Activated effector memory CD4-positive, alpha-beta T cell treated with Interleukin-2 at 50 U/mL for 16 hours (primary cell): ENCODE measurements around the gene TMEFF2.

Experiments used
- DNase-seq: peaks from one replicate; pipeline ENCODE4 v3.0.0-alpha.2; 2020

Gene TMEFF2

GRCh38 chr2:192059266-192059665, 135.5 kb downstream of the TMEFF2 start:
- no peak for DNase-seq

- DNase-seq = no peak
Measured at GRCh38 chr2:192053921-192054320, 140.8 kb downstream of the TMEFF2 start.

- DNase-seq = no peak
Measured at GRCh38 chr2:192051533-192051932, 143.2 kb downstream of the TMEFF2 start.

DNA sequence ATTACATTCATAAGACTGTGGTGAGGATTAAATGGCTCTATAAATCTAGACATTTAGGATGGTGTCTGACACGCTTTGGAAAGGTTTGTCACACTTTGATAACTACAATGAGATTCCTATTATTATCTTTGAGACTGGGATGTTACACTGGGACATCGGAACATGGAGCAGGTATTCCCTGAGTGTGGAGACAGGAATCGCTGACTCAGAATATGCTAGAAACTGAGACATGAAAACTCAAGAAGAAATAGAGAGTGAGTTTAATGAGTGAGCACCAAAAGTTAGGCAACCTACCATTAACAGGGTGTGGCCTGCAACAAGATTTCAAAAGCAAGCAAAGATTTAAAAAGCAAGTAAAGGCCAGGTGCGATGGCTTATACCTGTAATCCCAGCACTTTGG, 145.4 kb downstream of the TMEFF2 start:
- DNase-seq = no peak

GRCh38 chr2:192047315-192048107, 147.2 kb downstream of the TMEFF2 start:
- DNase-seq = no peak

DNA sequence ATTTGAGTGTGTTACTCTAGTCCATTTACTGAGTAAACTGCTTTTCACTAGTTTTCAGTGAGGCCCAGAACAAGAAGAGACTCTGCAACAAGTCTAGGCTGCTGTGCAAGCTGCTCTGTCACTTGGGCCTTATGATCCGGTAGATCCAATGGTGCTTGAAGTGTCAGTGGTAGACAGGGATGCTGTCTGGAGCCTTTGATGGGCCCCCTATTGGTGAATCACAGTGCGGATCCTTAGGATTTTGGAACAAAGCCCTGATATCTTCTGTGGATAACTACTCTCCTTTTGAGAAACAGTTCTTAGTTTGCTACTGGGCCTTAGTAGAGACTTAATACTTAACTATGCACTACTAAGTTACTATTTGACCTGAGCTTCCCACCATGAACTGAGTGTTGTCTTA, 150.2 kb downstream of the TMEFF2 start:
- DNase-seq = no peak

- no peak for DNase-seq
Measured at GRCh38 chr2:192043216-192043870, 151.4 kb downstream of the TMEFF2 start.

DNA sequence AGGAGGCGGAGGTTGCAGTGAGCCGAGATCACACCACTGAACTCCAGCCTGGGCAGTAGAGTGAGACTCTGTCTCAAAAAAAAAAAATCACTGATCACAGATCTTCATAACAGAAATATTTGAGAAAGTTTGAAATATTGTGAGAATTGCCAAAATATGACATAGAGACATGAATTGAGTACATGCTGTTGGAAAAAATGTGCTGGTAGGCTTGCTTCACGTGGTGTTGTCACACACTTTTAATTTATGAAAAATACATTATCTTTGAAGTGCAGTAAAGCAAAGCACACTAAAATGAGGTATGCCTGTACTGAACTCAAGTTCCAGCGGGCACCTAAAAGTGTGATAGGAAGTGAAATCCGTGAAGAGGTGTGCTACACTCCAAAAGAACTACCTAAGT, 152.6 kb downstream of the TMEFF2 start:
- DNase-seq = no peak

DNA sequence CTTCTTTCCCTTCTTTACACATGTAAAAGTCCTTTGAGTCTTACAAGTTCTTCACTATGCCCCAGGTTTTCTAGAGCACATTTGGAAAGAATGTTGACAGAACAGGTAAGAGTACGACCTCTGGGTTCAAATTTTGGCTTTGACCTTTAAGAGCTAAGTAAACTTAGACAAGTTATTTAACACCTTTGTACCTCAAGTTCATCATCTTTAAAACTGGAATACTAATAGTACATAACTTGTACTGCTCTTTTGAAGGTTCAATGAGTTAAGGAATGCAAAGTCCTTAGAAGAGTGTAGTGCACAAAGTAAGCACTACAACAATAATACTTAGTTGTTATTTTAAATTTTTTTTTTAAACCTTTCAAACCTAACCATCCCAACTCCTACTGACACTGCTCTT, 156.6 kb downstream of the TMEFF2 start:
- no peak for DNase-seq

DNA sequence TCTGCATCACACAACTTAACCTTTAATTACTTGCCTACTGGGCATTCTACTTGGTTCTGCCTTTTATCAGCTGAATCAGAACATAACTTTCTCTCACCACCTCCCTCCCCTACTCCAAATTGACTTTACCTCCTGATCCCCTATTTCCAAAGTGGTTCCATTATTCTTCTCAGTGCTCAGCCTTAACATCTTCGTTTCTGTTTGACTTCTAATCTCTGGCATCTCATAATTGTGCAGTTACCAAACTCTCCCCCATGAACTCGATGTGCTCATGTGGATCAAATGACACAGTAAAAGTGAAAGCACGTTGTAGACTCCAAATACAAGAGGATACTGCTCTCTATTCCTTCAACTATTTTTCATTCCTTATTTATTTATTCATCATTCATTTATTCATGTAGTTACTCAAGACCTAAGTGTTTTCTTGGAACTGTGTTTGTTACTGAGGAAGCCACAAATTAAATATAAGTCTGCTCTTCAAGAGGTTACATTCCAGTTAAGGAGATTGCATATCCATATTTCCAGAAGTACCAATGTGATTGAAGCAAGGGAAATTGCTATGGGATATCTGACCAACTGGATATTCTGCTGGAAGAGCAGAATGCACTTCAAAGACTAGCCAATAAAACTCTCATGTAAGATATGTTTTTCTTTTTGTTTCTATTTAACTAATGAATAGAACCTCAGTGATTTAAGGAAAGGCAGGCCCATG, 158.8 kb downstream of the TMEFF2 start:
- DNase-seq = no peak

DNA sequence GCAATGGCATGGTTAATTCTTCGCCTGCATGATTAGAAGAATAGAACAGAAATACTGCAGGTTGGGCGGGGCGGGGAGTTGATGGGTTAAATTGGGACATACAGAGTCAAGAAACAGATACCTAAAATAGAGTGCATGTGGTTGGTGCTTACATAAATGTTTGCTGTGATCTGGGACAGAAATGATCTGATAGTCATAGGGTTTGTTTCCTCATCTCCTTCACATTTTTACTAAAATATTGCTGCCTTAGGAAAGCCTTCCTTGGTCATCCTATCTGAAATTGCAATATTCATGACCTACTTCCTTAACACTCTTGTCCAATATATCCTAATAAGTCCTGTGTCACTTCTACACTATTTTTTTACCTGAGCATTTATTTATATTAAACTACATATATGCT, 163.9 kb downstream of the TMEFF2 start:
- no peak for DNase-seq

GRCh38 chr2:192030289-192030688, 164.4 kb downstream of the TMEFF2 start:
- DNase-seq = no peak

- no peak for DNase-seq
Measured at GRCh38 chr2:192029089-192029488, 165.6 kb downstream of the TMEFF2 start.

- no peak for DNase-seq
Measured at GRCh38 chr2:192026825-192027120, 168.0 kb downstream of the TMEFF2 start.

GRCh38 chr2:192026059-192026824, 168.5 kb downstream of the TMEFF2 start:
- no peak for DNase-seq

GRCh38 chr2:192025637-192026036, 169.1 kb downstream of the TMEFF2 start:
- DNase-seq = no peak

GRCh38 chr2:192023006-192023405, 171.7 kb downstream of the TMEFF2 start:
- no peak for DNase-seq

DNA sequence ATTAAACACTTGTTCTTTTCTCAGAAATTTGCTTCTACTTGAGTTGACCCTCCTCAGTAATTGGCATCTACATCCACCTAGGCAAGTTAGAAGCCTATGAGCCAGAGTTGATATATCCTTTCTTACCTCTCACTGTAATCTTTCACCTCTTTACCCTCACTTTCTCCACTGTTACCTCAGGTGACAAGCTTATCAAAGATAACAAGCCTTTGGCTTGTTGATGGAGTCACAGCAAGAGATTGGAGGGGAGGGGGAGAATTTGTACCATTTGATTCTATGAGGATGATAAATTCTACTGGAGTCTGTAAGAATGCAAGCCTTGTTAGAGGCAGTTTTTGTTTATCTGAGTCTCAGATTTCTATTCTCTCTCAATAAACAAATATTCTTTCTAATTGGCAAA, 176.9 kb downstream of the TMEFF2 start:
- no peak for DNase-seq

DNA sequence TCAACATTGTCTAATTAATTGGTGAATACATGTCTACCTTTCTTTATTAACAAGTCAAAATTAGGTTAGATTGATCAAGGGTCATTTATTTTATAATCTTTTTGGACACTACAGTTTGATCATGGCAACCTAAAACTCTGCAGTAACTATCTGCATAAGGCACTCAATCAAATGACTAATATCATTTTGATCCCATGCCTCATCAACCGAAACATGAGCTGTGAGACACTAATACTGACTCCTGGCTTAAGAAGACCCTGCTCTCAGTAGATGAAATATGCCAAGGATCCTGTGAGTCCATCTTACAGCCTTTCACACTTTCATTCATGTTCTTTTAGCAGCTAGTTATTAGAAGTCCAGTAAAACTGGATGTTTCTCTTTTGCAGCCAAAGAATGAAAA, 178.5 kb downstream of the TMEFF2 start:
- no peak for DNase-seq

GRCh38 chr2:192013211-192013610, 181.5 kb downstream of the TMEFF2 start:
- DNase-seq = no peak

DNA sequence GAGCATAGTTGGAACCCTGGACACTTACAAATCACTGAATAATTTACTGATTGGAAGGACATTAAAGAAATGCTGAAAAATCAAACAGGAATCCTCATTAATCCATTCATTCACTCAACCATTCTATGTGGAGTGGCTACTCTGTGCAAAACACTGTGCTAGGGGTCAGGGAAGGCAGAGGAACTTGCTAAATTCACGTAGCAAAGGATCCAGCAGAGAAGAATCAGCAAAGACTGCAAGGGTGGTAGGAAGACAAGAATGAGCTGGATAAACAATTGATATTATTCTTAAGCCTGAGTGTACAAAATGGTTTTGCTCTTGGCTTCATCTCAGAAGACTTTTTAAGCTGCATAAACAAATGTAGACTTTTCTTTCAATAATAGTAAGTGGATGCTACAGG, 183.5 kb downstream of the TMEFF2 start:
- no peak for DNase-seq

- DNase-seq = no peak
Measured at GRCh38 chr2:192010073-192010472, 184.7 kb downstream of the TMEFF2 start.

DNA sequence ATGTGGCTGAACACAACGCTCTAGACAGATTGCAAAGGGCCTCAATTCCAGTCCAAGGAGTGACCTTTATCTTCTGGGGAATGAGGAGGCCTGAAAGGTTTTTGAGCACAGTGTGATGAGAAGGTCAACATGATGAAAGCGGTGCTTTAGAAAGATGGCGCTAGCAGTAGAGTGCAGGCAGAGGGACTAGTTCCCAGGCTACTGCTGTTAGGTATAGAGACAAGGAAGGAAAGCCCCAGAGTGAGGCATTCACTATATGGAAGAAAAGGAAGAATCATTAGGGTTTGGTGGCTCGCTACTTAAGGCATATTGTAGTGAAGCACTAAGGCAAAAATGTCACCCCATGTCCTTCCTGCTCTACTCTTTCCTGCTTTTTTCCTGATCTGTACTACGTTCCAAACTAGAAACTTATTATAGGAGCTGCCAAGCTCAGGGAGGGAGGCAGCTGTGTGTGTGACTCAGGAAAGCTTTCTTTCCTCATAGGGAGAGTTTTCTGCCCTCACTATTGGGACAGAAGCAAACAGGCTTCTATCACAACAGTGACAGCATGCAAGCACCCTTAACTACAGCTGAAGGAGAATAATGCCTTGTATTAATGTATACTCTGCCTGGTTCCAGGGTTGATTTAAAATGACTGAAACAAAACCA, 187.0 kb downstream of the TMEFF2 start:
- no peak for DNase-seq
